DND-41 (cell line): ENCODE data around the gene CTAGE8.
"Not testable (repeated sequence)": the region's sequence is repeated elsewhere in the genome, so short reads cannot be mapped to it uniquely, and the experiment has no call there.

Experiments
- EZH2 ChIP-seq: IDR thresholded peaks from 3 replicates; pipeline ENCODE4 v1.6.1; 2012; ENCODE audit warnings: borderline replicate concordance, low read depth, mild to moderate bottlenecking, moderate library complexity, low read length, inconsistent platforms; ENCODE audit not compliant: severe bottlenecking
- TF ChIP-seq, protein P1 (sequence below): IDR thresholded peaks from 2 replicates; pipeline ENCODE4 v1.5.1; 2012; ENCODE audit warnings: borderline replicate concordance, low read length, moderate library complexity, mild to moderate bottlenecking; ENCODE audit not compliant: poor library complexity, severe bottlenecking; ENCODE audit errors: extremely low read depth

GRCh38 chr7:144220531-144220930, 48.6 kb downstream of the CTAGE8 start:
- TF ChIP-seq, protein P1, sequence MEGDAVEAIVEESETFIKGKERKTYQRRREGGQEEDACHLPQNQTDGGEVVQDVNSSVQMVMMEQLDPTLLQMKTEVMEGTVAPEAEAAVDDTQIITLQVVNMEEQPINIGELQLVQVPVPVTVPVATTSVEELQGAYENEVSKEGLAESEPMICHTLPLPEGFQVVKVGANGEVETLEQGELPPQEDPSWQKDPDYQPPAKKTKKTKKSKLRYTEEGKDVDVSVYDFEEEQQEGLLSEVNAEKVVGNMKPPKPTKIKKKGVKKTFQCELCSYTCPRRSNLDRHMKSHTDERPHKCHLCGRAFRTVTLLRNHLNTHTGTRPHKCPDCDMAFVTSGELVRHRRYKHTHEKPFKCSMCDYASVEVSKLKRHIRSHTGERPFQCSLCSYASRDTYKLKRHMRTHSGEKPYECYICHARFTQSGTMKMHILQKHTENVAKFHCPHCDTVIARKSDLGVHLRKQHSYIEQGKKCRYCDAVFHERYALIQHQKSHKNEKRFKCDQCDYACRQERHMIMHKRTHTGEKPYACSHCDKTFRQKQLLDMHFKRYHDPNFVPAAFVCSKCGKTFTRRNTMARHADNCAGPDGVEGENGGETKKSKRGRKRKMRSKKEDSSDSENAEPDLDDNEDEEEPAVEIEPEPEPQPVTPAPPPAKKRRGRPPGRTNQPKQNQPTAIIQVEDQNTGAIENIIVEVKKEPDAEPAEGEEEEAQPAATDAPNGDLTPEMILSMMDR: not testable (repeated sequence)
- TF ChIP-seq EZH2: not testable (repeated sequence)
